A549 (cell line): ENCODE results near the gene KRT34.
"Not testable (repeated sequence)": the region's sequence is repeated elsewhere in the genome, so short reads cannot be mapped to it uniquely, and the experiment has no call there.

Experiments used
- CEBPB ChIP-seq, 2 experiments: fragments of >200 bp in 1 of 2; sonication (Bioruptor Twin) in 1 of 2; formaldehyde crosslinking in 1 of 2; IDR thresholded peaks; 2 replicates each; pipeline ENCODE4 v1.6.1; 2012 to 2016
- CTCF ChIP-seq: fragments of >200 bp; sonication (Bioruptor Twin); formaldehyde crosslinking; IDR thresholded peaks from 3 replicates; pipeline ENCODE4 v1.5.1; 2016
- HDAC2 ChIP-seq: fragments of 200-600 bp; sonication (generic); IDR thresholded peaks from 2 replicates; pipeline ENCODE4 v1.6.1; 2016
- HMGXB4 ChIP-seq: fragments of 250-450 bp; sonication (Bioruptor Pico); IDR thresholded peaks from 2 replicates; pipeline ENCODE4 v1.5.0; 2021; ENCODE audit warnings: mild to moderate bottlenecking, moderate library complexity, borderline replicate concordance
- JUNB ChIP-seq: fragments of >200 bp; sonication (Bioruptor Twin); formaldehyde crosslinking; IDR thresholded peaks from 2 replicates; pipeline ENCODE4 v1.6.1; 2016
- NFE2L2 ChIP-seq: fragments of 150-350 bp; conservative IDR thresholded peaks from 2 replicates; pipeline ENCODE4 v1.6.1; 2014; ENCODE audit warnings: low read length
- POLR2A ChIP-seq: IDR thresholded peaks from 2 replicates; pipeline ENCODE4 v1.6.1; 2012; ENCODE audit warnings: mild to moderate bottlenecking, low read length
- ZC3H11A ChIP-seq: fragments of 450-650 bp; IDR thresholded peaks from 2 replicates; pipeline ENCODE4 v1.6.1; 2014; ENCODE audit warnings: antibody characterized with exemption, mild to moderate bottlenecking
- ZSCAN20 ChIP-seq: fragments of 250-450 bp; sonication (Bioruptor Pico); IDR thresholded peaks from 2 replicates; pipeline ENCODE4 v1.8.0; 2022; ENCODE audit warnings: mild to moderate bottlenecking, moderate library complexity

- TF ChIP-seq CTCF; HDAC2; NFE2L2; JUNB; ZC3H11A; POLR2A; HMGXB4 (CRISPR knock-in tag); CEBPB (IDR thresholded peaks at IDR 0.05); ZSCAN20: not testable (repeated sequence)
Measured at GRCh38 chr17:41346421-41346820, 35.7 kb downstream of the KRT34 start.
